ENCODE measurements around the gene KHDC1L.
"Not testable (repeated sequence)": the region's sequence is repeated elsewhere in the genome, so short reads cannot be mapped to it uniquely, and the experiment has no call there.

Gene KHDC1L

GRCh38 chr6:73204252-73204651 lies 21.0 kb downstream of the KHDC1L start:
- no peak for DNase-seq

GRCh38 chr6:73203098-73203497 lies 22.2 kb downstream of the KHDC1L start:
- no peak for DNase-seq

- DNase-seq = no peak
These were observed 24.6 kb downstream of the KHDC1L start for GRCh38 chr6:73200735-73201134.

- DNase-seq = no peak
These were observed 25.0 kb downstream of the KHDC1L start for GRCh38 chr6:73200247-73200646.

GRCh38 chr6:73194744-73195143 lies 30.6 kb downstream of the KHDC1L start:
- no peak for DNase-seq

- DNase-seq = not testable (repeated sequence)
These were observed 32.0 kb downstream of the KHDC1L start for GRCh38 chr6:73193302-73193701.

- DNase-seq = no peak
These were observed 43.2 kb downstream of the KHDC1L start for GRCh38 chr6:73182021-73182607.

GRCh38 chr6:73180763-73181619 lies 44.3 kb downstream of the KHDC1L start:
- peak; percentile 22 to 72 for DNase-seq

- DNase-seq = no peak
These were observed 45.1 kb downstream of the KHDC1L start for GRCh38 chr6:73180076-73180738.

GRCh38 chr6:73177221-73177944 lies 47.9 kb downstream of the KHDC1L start:
- no peak for DNase-seq

- DNase-seq = no peak
These were observed 49.2 kb downstream of the KHDC1L start for GRCh38 chr6:73176057-73176456.

- no peak for DNase-seq
These were observed 50.6 kb downstream of the KHDC1L start for GRCh38 chr6:73174646-73175045.
